Spleen (tissue), 11 donors: Measurements from ENCODE around the gene NR5A1. TPM values are rescaled to one million over a fixed set of nuclear protein-coding genes. Genes with fewer than 3 reads are reported as not detected.

Experiments
- DNase-seq: peaks from one replicate; pipeline ENCODE4 v3.0.0-alpha.2; 2020
- H3K27ac ChIP-seq, 8 donors: fragments of 200-600 bp; sonication (generic) in 7 of 8; 1 replicate in 4 of 8; 2 replicates in 4 of 8; pipeline versions ENCODE4 v1.5.0 to v1.8.0; 2016 to 2021; ENCODE audit warnings: inconsistent platforms in 4 of 8, mild to moderate bottlenecking in 4 of 8, moderate library complexity in 1 of 8
- H3K27me3 ChIP-seq, 7 donors: fragments of 200-600 bp; sonication (generic) in 6 of 7; replicated peaks in 1 of 7; 1 replicate in 4 of 7; 2 replicates in 3 of 7; pipeline versions ENCODE4 v1.5.0 to v1.8.0; 2016 to 2021; ENCODE audit warnings: inconsistent platforms in 3 of 7, mild to moderate bottlenecking in 1 of 7
- H3K36me3 ChIP-seq, 6 donors: fragments of 200-600 bp; sonication (generic) in 5 of 6; 1 replicate in 4 of 6; 2 replicates in 2 of 6; pipeline versions ENCODE4 v1.5.0 to v1.8.0; 2016 to 2021; ENCODE audit warnings: inconsistent platforms in 2 of 6
- H3K4me1 ChIP-seq, 6 donors: fragments of 200-600 bp; sonication (generic) in 5 of 6; 1 replicate in 3 of 6; 2 replicates in 3 of 6; pipeline versions ENCODE4 v1.5.0 to v1.8.0; 2016 to 2021; ENCODE audit warnings: inconsistent platforms in 3 of 6
- H3K4me3 ChIP-seq, 8 donors: fragments of 200-600 bp; sonication (generic) in 7 of 8; 1 replicate in 4 of 8; 2 replicates in 4 of 8; pipeline versions ENCODE4 v1.5.0 to v1.8.0; 2016 to 2021; ENCODE audit warnings: inconsistent platforms in 4 of 8, mild to moderate bottlenecking in 4 of 8, moderate library complexity in 2 of 8
- H3K9me3 ChIP-seq, 8 donors: fragments of 200-600 bp; sonication (generic) in 7 of 8; 1 replicate in 4 of 8; 2 replicates in 4 of 8; pipeline versions ENCODE4 v1.5.0 to v1.8.0; 2016 to 2021; ENCODE audit warnings: inconsistent platforms in 4 of 8
- POLR2A ChIP-seq, 3 donors: fragments of 450-650 bp; IDR thresholded peaks; one replicate each; pipeline ENCODE4 v1.5.1; 2017; ENCODE audit warnings: antibody characterized with exemption in 3 of 3, mild to moderate bottlenecking in 1 of 3
- POLR2AphosphoS5 ChIP-seq, 3 donors: sonication (generic); formaldehyde crosslinking; IDR thresholded peaks; one replicate each; pipeline ENCODE4 v1.5.1; 2017; ENCODE audit warnings: antibody characterized with exemption in 3 of 3
- WGBS, 5 donors: extraction: QIAGEN DNeasy Blood & Tissue Kit in 3 of 5; methylation state at CpG; one replicate each; pipeline versions ENCODE4 v1.1.5 to v1.1.7; 2013 to 2018; 5-methylcytosine and 5-hydroxymethylcytosine counted together
- intact Hi-C: fragments of 100-400 bp; cut with DNase I; formaldehyde crosslinking; loops from one replicate; pipeline ENCODE4 v1.15.0; 2023; ENCODE audit warnings: low total_unique reads
- polyA plus RNA-seq, 3 donors: library from polyadenylated mRNA; stranded (reverse); fragments of 200-250 nt; gene quantifications; one replicate each; pipeline ENCODE4 v1.2.1, GENCODE V29; 2013
- total RNA-seq, 7 donors: library from RNA; depleted of rRNA in 3 of 7; stranded (reverse); fragments of >200 nt in 3 of 7; fragmentation: NEBNext Ultra II Directional in 4 of 7; extraction: Animal tissue kit (Norgen Biotek cat#: 25700) in 4 of 7; gene quantifications; one replicate each; pipeline versions ENCODE4 v1.1.0 to v1.2.1, GENCODE V29; 2016 to 2021
- TF ChIP-seq, protein P1 (sequence below), 11 experiments: fragments of 200-600 bp in 7 of 11; fragments of 450-650 bp in 4 of 11; sonication (generic) in 4 of 11; IDR thresholded peaks in 8 of 11; conservative IDR thresholded peaks in 3 of 11; 1 replicate in 7 of 11; 2 replicates in 4 of 11; pipeline versions ENCODE4 v1.4.0 to v1.8.0; 2016 to 2021; ENCODE audit warnings: antibody characterized with exemption in 11 of 11, inconsistent platforms in 4 of 11, mild to moderate bottlenecking in 1 of 11
- donor health status: healthy with polysubstance abuse.
- donor health status: DM: no; HTN: no; CAD: no; lungs with moderate emphysema.
- donor health status: DM: no; HTN: no; CAD: no.
- donor health status: Bipolar disorder and iron deficiency.
- donor health status: healthy.
- donor health status: DM: no; HTN: no; CAD: no.
- donor health status: DM: yes; HTN: yes; CAD: no.

The NR5A1 gene
- total and polyA plus RNA-seq, 10 donors = 46.5 to 378 (median 193) TPM

DNA sequence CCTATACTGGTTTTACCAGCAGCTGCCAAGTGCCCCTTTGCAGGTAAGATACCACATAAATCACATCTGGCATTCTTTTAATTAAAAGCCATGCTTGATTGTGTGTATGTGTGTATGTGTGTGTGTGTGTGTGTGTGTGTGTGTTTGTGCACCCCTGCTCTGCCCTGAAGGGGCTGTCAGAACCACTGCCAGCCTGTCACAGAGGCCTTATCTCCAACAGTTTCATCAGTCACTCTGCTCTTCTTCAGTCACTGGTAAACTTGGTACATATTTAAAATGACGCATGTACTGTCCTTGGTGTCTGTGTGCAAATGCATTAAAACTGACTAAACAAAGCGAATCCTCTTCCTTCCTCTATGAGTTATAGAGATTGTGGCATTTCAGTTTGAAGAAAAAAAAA is 19.0 kb upstream of the NR5A1 start:
- TF ChIP-seq, protein P1, sequence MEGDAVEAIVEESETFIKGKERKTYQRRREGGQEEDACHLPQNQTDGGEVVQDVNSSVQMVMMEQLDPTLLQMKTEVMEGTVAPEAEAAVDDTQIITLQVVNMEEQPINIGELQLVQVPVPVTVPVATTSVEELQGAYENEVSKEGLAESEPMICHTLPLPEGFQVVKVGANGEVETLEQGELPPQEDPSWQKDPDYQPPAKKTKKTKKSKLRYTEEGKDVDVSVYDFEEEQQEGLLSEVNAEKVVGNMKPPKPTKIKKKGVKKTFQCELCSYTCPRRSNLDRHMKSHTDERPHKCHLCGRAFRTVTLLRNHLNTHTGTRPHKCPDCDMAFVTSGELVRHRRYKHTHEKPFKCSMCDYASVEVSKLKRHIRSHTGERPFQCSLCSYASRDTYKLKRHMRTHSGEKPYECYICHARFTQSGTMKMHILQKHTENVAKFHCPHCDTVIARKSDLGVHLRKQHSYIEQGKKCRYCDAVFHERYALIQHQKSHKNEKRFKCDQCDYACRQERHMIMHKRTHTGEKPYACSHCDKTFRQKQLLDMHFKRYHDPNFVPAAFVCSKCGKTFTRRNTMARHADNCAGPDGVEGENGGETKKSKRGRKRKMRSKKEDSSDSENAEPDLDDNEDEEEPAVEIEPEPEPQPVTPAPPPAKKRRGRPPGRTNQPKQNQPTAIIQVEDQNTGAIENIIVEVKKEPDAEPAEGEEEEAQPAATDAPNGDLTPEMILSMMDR (IDR thresholded peaks at IDR 0.05 in 8 of 11, conservative IDR thresholded peaks at IDR 0.05 in 3 of 11) = no peak
- no peak for TF ChIP-seq POLR2AphosphoS5 (IDR thresholded peaks at IDR 0.05)
- TF ChIP-seq POLR2A (IDR thresholded peaks at IDR 0.05) = no peak
- intact Hi-C loops = no loop called here

DNA sequence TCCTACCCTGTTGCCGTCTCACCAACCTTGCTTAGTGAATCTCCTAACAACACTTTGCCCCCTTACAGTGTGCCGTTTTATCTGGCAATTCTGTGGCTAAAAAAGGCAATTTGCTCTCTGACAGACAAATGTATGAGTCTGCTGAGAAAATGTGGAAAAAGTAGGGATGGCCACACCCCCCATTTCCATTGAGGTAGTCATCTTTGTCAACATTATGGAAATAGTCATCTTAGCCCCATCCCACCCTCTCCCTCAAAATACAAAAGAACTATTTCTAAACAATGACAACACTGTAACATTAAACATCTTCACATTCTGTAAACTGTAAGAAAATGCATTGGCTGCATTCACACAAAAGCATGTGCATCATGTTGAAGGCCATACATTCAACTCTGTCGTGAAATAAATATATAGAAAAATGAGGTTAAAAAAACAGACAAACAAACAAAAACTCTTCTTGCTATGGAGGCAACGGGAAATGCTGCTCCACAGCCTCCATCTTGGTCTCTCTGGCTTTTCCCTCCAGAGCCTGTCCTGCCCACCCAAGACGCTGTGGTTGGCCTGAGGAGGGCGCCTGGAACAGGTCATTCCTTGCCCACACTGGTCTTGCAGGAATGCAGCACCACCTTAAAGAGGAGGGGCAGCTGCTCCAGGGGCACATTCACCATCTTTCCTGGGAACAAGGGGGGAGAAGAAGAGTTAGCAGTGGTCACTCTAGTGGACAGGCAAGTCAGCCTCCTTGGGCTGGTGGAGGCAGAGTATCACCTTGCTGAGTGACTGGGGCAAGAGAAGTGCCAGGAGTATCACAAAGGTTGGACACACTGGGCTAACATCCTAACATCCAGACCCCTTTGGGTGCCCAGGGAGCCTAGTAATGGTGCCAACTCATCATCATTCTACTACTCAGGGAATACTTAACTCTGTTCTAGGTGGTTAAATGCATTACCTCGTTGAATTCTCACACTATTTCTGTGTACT is 15.2 kb upstream of the NR5A1 start:
- H3K9me3 ChIP-seq = no peaks in the 10 kb centered on the region
- H3K36me3 ChIP-seq = peaks cover 0 to 21% (median 0%) of the 10 kb centered on the region in 6 donors
- TF ChIP-seq POLR2A (IDR thresholded peaks at IDR 0.05) (no peak), POLR2AphosphoS5 (IDR thresholded peaks at IDR 0.05) (no peak)
- TF ChIP-seq, protein P1 (IDR thresholded peaks at IDR 0.05 in 8 of 11, conservative IDR thresholded peaks at IDR 0.05 in 3 of 11) = no peak
- intact Hi-C loops = no loop called here
- no peak for DNase-seq
- H3K4me3 ChIP-seq = no peak overlapping the region
- WGBS, 5 donors = 83 to 93% (median 90%) methylated on average over 7 of the region's 7 CpGs
- no peak overlapping the region for H3K27ac ChIP-seq
- H3K4me1 ChIP-seq = peaks cover 0 to 10% (median 0%) of the 10 kb centered on the region in 6 donors
- H3K27me3 ChIP-seq = no peaks in the 10 kb centered on the region

More for the DNA sequence above, 19.0 kb upstream of the NR5A1 start:
- DNase-seq = no peak
- peaks cover 0 to 16% (median 0%) of the 10 kb centered on the region in 6 donors for H3K36me3 ChIP-seq
- no peak overlapping the region for H3K4me3 ChIP-seq
- H3K9me3 ChIP-seq = no peaks in the 10 kb centered on the region
- 63 to 82% (median 72%) methylated on average over 2 of the region's 2 CpGs for WGBS, 5 donors
- H3K27ac ChIP-seq = peak overlapping the region in 5 of 8 donors; percentile 45 to 73 (median 60)
- peaks cover 0 to 10% (median 0%) of the 10 kb centered on the region in 6 donors for H3K4me1 ChIP-seq
- no peaks in the 10 kb centered on the region for H3K27me3 ChIP-seq

DNA sequence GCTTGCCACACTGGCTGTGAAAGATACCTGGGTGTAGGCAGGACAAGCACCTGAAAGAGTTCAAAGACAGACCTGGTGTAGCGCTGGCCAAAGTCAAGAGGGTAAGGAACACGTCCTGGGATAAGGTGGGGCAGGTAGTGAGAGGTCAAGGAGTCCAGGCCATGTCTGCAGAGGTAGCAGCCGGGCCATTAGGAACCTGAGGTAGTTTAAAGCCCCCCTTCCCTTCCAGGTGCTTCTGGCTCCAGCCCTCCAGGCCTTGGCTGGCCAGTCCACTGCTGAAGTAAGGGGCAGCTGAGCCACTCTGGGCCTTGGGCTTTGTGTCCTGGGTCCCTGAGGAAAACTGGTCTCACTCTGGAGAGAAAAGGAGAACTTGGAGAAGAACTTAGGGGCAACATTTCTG is 13.9 kb upstream of the NR5A1 start:
- Histone ChIP-seq H3K9me3 (no peaks in the 10 kb centered on the region), H3K4me3 (no peak overlapping the region), H3K27me3 (no peaks in the 10 kb centered on the region), H3K4me1 (peaks cover 0 to 5% (median 0%) of the 10 kb centered on the region in 6 donors), H3K27ac (no peak overlapping the region), H3K36me3 (peaks cover 0 to 14% (median 0%) of the 10 kb centered on the region in 6 donors)
- DNase-seq = no peak
- intact Hi-C loops = no loop called here
- 72 to 97% (median 80%) methylated on average over 3 of the region's 3 CpGs for WGBS, 5 donors
- TF ChIP-seq POLR2A (IDR thresholded peaks at IDR 0.05) (no peak), POLR2AphosphoS5 (IDR thresholded peaks at IDR 0.05) (no peak)
- TF ChIP-seq, protein P1 (IDR thresholded peaks at IDR 0.05 in 8 of 11, conservative IDR thresholded peaks at IDR 0.05 in 3 of 11) = no peak

DNA sequence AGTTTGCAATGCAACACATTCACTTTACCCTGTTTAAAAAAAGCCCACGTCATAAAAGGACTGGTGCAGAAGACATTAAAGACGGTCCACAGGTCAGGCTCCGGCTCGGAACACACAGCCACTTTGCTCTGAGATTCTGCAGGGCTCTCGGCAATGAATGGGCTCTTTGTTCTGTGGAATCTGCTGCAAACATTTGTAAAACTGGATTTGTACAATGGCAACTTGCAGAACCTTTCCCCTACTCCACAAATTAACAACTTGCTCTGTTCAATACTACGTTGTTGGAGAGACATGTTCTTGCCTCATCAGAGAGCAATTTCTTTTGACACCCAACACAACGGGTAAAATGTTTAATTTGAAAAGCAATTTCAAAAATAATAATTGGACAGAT is 13.0 kb upstream of the NR5A1 start:
- Histone ChIP-seq H3K27ac (no peak overlapping the region), H3K4me1 (no peaks in the 10 kb centered on the region), H3K36me3 (peaks cover 0 to 6% (median 0%) of the 10 kb centered on the region in 6 donors), H3K4me3 (no peak overlapping the region), H3K27me3 (no peaks in the 10 kb centered on the region), H3K9me3 (no peaks in the 10 kb centered on the region)
- DNase-seq = no peak
- 85 to 97% (median 95%) methylated on average over 7 of the region's 7 CpGs for WGBS, 5 donors
- intact Hi-C loops = no loop called here
- TF ChIP-seq, protein P1 (IDR thresholded peaks at IDR 0.05 in 8 of 11, conservative IDR thresholded peaks at IDR 0.05 in 3 of 11) = no peak
- no peak for TF ChIP-seq POLR2A (IDR thresholded peaks at IDR 0.05)
- no peak for TF ChIP-seq POLR2AphosphoS5 (IDR thresholded peaks at IDR 0.05)
